Dermis microvascular lymphatic vessel endothelial cell (primary cell): ENCODE measurements around the gene MATN4. TPM values are rescaled to one million over a fixed set of nuclear protein-coding genes. Genes with fewer than 3 reads are reported as not detected.

ENCODE experiments used
- DNase-seq, 2 donors: peaks; one replicate each; pipeline versions ENCODE4 v3.0.0 to v3.0.0-alpha.2; 2010; ENCODE audit warnings: low read depth in 2 of 2
- total RNA-seq: library from RNA; depleted of rRNA; stranded (reverse); fragments of >200 nt; gene quantifications from 2 replicates; pipeline ENCODE4 v1.2.1, GENCODE V29; 2014

The MATN4 gene
- total RNA-seq, 1 donor from 2014 or later = under 0.01 TPM

- no peak for DNase-seq
These were observed 54.8 kb downstream of the MATN4 start for GRCh38 chr20:45253261-45253660.

GRCh38 chr20:45251884-45252560 lies 56.1 kb downstream of the MATN4 start:
- DNase-seq = no peak

GRCh38 chr20:45248609-45249008 lies 59.5 kb downstream of the MATN4 start:
- DNase-seq = no peak

- no peak for DNase-seq
These were observed 60.2 kb downstream of the MATN4 start for GRCh38 chr20:45247865-45248264.

GRCh38 chr20:45246109-45246508 lies 62.0 kb downstream of the MATN4 start:
- no peak for DNase-seq

Other genes with a start within 250 kb of the MATN4 start
- under 0.01 and 0.25 TPM in 2 replicates for gene KCNS1, start 207.2 kb downstream of the MATN4 start, total RNA-seq
- gene WFDC5, start 193.1 kb downstream of the MATN4 start, total RNA-seq = not detected in 2 replicates
- gene WFDC12, start 183.8 kb downstream of the MATN4 start, total RNA-seq = not detected in 2 replicates
- not detected in 2 replicates for gene PI3, start 133.4 kb downstream of the MATN4 start, total RNA-seq
- gene SEMG1, start 101.3 kb downstream of the MATN4 start, total RNA-seq = not detected in 2 replicates
- gene SEMG2, start 86.9 kb downstream of the MATN4 start, total RNA-seq = not detected in 2 replicates
- 0.39 and 1.4 TPM in 2 replicates for gene SLPI, start 53.7 kb downstream of the MATN4 start, total RNA-seq
- gene RBPJL, start 1.5 kb downstream of the MATN4 start, total RNA-seq = not detected in 2 replicates
- gene SDC4, start 40.1 kb upstream of the MATN4 start, total RNA-seq = 37.7 and 55.6 TPM in 2 replicates
- gene SYS1, start 54.9 kb upstream of the MATN4 start, total RNA-seq = 16.6 and 24.0 TPM in 2 replicates
- not detected in 2 replicates for gene TP53TG5, start 70.0 kb upstream of the MATN4 start, total RNA-seq
- 6.4 and 9.4 TPM in 2 replicates for gene DBNDD2, start 100.0 kb upstream of the MATN4 start, total RNA-seq
- gene PIGT, start 107.8 kb upstream of the MATN4 start, total RNA-seq = 16.4 and 31.0 TPM in 2 replicates
- gene WFDC2, start 161.5 kb upstream of the MATN4 start, total RNA-seq = not detected in 2 replicates
- not detected in 2 replicates for gene SPINT3, start 207.3 kb upstream of the MATN4 start, total RNA-seq
- gene WFDC6, start 231.2 kb upstream of the MATN4 start, total RNA-seq = not detected in 2 replicates
- not detected in 2 replicates for gene EPPIN, start 239.1 kb upstream of the MATN4 start, total RNA-seq